ES-I3 (cell line): Measurements from ENCODE around the gene WASHC2C.
A peak's percentile ranks its signal among the peaks of the same experiment; 100 is the strongest.
"Not testable (repeated sequence)": the region's sequence is repeated elsewhere in the genome, so short reads cannot be mapped to it uniquely, and the experiment has no call there.

Experiments used
- H3K36me3 ChIP-seq: 2 replicates; pipeline ENCODE4 v1.6.1; 2013; ENCODE audit warnings: mild to moderate bottlenecking, low read length, control low read depth, moderate library complexity; ENCODE audit not compliant: insufficient read depth
- H3K4me1 ChIP-seq: 2 replicates; pipeline ENCODE4 v1.6.1; 2013; ENCODE audit warnings: mild to moderate bottlenecking, control low read depth, low read length; ENCODE audit not compliant: insufficient read depth
- H3K9ac ChIP-seq: 2 replicates; pipeline ENCODE4 v1.6.1; 2013; ENCODE audit warnings: low read depth, mild to moderate bottlenecking, low read length, moderate library complexity
- H3K9me3 ChIP-seq: 2 replicates; pipeline ENCODE4 v1.6.1; 2013; ENCODE audit warnings: mild to moderate bottlenecking, low read length, moderate library complexity; ENCODE audit not compliant: control insufficient read depth, insufficient read depth

Gene WASHC2C, protein sequence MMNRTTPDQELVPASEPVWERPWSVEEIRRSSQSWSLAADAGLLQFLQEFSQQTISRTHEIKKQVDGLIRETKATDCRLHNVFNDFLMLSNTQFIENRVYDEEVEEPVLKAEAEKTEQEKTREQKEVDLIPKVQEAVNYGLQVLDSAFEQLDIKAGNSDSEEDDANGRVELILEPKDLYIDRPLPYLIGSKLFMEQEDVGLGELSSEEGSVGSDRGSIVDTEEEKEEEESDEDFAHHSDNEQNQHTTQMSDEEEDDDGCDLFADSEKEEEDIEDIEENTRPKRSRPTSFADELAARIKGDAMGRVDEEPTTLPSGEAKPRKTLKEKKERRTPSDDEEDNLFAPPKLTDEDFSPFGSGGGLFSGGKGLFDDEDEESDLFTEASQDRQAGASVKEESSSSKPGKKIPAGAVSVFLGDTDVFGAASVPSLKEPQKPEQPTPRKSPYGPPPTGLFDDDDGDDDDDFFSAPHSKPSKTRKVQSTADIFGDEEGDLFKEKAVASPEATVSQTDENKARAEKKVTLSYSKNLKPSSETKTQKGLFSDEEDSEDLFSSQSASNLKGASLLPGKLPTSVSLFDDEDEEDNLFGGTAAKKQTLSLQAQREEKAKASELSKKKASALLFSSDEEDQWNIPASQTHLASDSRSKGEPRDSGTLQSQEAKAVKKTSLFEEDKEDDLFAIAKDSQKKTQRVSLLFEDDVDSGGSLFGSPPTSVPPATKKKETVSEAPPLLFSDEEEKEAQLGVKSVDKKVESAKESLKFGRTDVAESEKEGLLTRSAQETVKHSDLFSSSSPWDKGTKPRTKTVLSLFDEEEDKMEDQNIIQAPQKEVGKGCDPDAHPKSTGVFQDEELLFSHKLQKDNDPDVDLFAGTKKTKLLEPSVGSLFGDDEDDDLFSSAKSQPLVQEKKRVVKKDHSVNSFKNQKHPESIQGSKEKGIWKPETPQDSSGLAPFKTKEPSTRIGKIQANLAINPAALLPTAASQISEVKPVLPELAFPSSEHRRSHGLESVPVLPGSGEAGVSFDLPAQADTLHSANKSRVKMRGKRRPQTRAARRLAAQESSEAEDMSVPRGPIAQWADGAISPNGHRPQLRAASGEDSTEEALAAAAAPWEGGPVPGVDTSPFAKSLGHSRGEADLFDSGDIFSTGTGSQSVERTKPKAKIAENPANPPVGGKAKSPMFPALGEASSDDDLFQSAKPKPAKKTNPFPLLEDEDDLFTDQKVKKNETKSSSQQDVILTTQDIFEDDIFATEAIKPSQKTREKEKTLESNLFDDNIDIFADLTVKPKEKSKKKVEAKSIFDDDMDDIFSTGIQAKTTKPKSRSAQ (N-terminal part only)

DNA sequence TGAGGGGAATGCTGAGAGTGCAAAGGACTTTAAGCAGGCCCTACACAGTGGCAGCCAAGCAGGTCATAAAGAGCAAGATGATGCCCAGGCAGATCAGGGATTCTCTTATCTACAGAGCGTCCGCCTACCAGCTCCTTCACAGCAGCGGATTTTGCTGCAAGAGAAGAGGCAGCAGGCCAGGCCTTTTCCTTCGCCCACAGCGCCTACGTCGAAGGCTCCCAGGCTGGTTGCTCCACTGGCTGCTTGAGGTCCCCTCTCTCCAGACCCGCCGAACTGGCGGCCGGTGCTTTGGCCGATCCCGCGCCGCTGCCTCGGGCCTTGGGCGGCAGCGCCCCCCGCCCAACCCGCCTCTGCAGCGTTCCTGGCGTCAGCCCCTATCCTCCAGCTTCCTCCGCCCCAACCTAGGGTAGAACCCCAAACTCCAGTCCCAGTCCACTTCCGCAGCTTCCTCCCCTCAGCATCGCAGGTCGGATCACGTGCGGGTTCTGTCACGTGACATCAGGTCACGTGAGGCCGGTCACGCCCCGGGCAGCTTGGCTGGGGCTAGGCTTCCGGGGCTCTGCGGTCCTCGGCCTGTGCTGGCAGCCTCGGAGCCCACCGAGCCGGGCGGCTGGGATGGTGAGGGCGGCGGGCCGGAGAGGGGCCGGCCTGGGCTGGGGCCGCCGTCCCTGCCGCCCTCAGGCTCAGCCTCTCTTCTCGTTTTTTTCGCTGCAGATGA, at the start of gene WASHC2C:
Gene WASHC2C (plus strand): TSS at position 564 of the 718 bp plus-strand sequence. CDS start 52 bp downstream, at position 616.
- not testable (repeated sequence) for H3K4me1 ChIP-seq, H3K9me3 ChIP-seq, H3K36me3 ChIP-seq
- H3K9ac ChIP-seq = peak within 1 kb of the TSS; percentile 72; the same call in 1 of the 2 replicates

DNA sequence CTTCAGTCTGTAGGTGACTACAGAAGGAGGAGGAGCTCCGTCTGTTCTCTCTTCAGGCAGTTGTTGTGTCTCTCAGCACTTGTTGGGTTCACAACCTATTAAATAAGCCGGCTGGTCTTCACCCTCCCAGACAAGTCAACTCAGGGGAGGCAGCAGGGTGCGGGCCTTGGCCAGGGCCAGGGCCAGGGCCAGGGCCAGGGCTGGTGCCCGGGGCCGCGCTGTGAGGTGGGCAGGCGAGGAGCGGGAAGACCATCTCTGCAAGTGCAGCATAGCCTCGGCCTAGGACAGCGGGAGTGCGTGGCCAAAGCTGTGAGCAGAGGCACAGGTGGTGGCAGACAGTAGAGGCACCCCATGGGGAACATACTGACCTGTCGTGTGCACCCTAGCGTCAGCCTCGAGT, 48.6 kb upstream of the WASHC2C start:
- not testable (repeated sequence) for H3K4me1 ChIP-seq, H3K9me3 ChIP-seq, H3K36me3 ChIP-seq, H3K9ac ChIP-seq

DNA sequence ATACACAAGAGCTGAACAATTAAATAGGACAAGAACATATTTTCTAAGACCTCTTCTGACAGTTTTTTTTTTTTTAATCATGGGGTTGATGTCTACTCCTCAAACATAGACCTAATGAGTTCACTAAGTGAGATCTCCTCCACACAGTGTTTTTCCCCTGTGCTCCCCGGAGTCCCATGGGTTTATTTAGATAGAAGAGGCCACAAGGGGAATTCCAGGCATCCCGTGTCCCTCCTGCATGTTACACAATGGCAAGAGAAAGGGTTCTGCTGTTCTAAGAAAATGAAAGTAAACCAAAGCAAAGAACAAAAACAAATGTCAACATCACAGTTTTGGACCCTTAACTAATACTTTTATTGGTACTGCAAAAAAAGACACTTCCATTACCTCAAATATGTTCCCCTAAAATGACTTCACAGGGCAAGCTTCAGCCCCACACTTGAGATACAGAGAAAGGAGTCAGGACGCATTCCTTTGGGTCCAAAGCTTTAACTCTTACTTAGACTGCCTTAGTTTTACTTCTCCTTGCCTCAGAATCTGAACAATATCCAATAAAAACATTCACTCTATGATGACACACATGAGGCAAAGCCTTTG, 16.8 kb upstream of the WASHC2C start:
- not testable (repeated sequence) for H3K9me3 ChIP-seq, H3K4me1 ChIP-seq, H3K9ac ChIP-seq, H3K36me3 ChIP-seq

DNA sequence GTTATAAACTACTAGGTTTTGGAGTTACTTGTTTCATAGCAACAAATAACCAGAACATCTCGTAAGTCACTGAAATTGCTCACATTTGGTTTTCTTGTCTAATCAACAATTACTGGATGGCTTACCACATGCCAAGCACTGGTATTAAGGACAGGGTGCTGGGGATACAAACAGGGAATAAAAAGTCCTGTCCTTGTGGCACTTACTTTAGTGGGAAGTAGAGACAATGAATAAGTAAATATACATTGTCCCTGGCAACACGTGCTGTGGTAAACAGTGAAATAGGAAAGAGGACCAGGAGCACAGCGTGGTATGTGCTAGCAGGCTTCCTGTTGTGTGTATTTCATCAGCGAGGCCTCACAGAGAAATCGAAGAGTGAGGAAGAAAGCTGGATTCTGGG, 15.8 kb upstream of the WASHC2C start:
- not testable (repeated sequence) for H3K9ac ChIP-seq, H3K9me3 ChIP-seq, H3K36me3 ChIP-seq, H3K4me1 ChIP-seq

DNA sequence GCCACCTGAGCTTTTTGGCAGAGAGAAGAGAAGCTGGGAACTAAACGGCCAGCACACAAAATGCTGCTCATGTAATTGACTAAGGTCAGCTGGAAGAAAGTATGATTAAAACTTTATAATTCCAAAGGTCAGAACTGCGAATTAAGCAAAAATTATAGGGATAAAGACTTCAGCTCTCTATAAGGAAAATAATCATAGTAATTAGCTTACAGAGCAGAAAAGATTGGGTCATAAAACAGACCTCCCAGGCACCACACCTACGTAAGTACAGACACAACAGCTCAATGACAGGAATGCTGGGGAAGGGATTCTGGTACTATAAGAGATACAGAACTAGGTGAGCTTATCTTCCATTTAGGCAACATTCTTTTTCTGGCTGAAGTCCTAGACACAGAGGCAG, 10.0 kb upstream of the WASHC2C start:
- H3K36me3 ChIP-seq, H3K4me1 ChIP-seq, H3K9me3 ChIP-seq, H3K9ac ChIP-seq: not testable (repeated sequence)

DNA sequence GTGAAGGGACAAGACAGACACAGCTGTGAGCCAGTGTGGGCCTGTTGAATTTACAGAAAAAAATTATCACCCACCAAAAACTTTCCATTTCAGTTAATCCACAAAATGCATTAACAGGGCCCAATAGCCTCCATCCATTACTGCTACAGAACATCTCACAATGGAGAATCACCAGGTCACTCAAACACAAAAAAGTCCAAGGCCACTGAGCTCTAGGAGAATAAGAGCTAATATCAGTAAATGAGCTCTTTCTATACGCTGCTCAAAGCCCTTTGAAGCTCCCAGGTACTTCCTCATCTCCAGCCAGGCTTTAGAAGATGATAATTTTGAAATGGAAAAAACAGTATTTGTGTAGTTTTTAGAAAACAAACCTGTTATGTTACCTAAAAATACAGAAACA, 9.4 kb upstream of the WASHC2C start:
- not testable (repeated sequence) for H3K36me3 ChIP-seq, H3K4me1 ChIP-seq, H3K9ac ChIP-seq, H3K9me3 ChIP-seq

DNA sequence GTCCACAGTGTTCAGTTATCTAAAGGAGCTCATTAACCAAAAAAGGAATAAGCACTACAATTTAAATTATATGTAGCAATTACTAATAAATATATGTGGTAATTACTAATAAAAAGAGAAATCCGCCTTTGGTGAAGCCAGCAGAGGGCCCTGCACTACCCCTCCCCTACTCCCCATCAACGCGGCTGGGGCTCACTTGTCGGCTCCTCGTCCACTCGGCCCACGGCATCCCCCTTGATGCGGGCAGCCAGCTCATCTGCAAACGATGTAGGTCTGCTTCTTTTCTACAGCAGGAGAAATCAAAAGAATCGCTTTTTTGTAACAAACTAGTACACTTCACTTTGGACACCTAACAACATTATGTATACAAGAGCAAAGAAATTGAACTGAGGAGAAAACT, 5.6 kb upstream of the WASHC2C start:
- not testable (repeated sequence) for H3K36me3 ChIP-seq, H3K9me3 ChIP-seq, H3K9ac ChIP-seq, H3K4me1 ChIP-seq

DNA sequence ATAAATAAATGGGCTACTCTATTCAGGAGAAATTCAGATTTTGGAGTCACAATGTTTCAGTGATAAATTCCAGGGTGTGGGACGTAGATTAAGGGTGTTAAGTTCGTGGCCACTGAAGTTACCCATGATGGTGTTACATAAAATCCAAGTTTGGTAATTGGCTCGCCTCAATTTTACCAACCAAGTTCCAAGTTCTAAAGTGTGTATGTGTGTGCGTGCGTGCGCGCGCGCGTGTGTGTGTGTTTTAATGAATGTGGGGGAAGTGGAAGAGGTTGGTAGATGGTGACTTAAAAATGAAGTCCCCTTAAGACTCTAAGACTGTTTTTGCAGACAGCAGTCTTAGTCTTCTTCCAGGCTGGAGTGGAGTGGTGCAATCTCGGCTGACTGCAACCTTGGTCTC, 3.2 kb upstream of the WASHC2C start:
- H3K36me3 ChIP-seq, H3K9ac ChIP-seq, H3K9me3 ChIP-seq, H3K4me1 ChIP-seq: not testable (repeated sequence)

DNA sequence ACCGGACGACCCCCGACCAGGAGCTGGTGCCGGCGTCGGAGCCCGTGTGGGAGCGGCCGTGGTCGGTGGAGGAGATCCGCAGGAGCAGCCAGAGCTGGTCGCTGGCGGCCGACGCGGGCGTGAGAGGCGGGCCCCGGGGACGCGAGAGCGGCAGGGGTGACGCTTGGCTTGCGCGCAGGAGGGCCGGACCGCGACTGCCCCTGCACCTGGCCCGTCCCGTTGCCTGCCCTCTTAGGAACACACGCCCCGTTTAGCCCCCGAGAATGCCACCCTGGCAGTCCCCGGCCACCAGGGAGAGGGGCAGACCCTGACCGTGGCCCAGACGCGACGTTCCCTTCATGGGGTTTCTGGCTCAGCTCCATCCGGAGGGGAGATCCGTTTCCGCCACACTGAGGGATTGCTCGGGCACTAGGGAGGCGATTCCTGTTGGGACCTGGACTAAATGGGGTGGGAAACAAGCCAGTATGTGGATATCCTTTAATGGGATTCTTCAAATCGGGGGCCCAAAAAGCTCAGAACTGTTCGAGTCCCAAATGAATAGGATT, 427 bp downstream of the WASHC2C start:
- H3K9me3 ChIP-seq, H3K36me3 ChIP-seq, H3K4me1 ChIP-seq: not testable (repeated sequence)
- peak overlapping the region; percentile 72; the same call in 1 of the 2 replicates for H3K9ac ChIP-seq

DNA sequence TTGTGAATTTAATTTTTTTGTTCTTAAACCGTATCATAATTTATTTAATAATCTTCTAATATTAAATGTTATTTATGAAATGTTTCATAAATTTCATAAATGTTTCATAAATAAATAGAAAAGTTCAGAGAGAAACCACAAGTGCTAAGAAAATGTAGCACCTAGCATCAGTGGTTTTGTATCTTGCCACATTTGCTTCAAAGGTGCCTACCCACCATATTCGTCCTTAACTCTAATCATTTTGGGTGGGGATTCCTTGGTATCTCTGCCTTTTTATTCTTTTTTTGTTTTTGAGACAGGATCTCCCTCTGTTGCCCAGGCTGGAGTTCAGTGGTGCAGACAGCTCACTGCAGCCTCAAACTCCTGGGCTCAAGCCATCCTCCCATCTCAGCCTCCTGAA, 7.4 kb downstream of the WASHC2C start:
- H3K36me3 ChIP-seq, H3K4me1 ChIP-seq, H3K9ac ChIP-seq, H3K9me3 ChIP-seq: not testable (repeated sequence)

DNA sequence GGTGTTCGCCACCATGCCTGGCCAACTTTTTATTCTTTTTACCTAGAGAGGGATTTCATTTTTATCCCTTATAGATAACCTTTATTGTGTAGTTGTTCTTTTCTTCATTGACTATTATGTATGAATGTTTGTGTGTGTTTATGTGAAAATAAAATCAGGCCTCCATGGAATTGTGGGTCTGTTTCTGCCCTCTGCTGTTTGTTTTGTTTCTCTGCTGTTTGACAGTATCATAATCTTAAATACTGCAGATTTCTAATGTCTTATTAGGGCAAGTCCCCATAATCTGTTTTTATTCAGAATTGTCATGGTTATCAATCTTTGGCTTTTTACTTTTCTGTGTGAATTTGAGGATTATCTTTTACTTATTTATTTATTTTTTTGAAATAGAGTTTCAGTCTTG, 7.8 kb downstream of the WASHC2C start:
- H3K9me3 ChIP-seq, H3K9ac ChIP-seq, H3K36me3 ChIP-seq, H3K4me1 ChIP-seq: not testable (repeated sequence)

DNA sequence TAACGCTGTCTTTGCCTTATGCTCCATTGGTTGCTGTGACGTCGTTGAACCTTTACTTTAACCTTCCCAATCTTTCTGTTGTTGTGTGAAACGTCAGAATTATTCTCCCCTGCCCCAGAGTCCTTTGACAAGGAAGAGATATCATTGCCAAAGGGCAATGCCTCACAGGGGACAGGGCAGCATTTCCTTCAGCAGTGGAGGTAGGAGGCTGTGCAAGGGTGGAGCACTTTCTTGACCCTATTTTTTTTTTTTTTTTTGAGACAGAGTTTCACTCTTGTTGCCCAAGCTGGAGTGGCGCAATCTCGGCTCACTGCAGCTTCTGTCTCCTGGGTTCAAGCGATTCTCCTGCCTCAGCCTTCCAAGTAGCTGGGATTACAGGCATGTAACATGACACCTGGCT, 14.5 kb downstream of the WASHC2C start:
- H3K36me3 ChIP-seq, H3K9ac ChIP-seq, H3K4me1 ChIP-seq: not testable (repeated sequence)

DNA sequence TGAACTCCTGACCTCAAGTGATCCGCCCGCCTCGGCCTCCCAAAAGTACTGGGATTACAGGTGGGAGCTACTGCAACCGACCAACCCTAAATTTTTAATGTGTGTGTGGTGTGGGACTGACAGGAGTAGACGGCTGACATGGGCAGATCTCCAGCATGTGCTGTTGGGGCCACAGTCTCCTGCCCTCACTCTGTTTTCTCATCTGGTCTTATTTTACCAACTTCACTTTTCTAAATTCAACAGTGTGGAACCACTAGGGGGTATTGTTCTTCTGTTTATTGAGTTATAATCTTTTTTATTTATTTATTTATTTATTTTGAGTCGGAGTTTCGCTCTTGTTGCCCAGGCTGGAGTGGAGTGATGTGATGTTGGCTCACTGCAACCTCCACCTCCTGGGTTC, 14.9 kb downstream of the WASHC2C start:
- not testable (repeated sequence) for H3K9ac ChIP-seq, H3K36me3 ChIP-seq, H3K4me1 ChIP-seq, H3K9me3 ChIP-seq

More for the DNA sequence above, 14.5 kb downstream of the WASHC2C start:
- not testable (repeated sequence) for H3K9me3 ChIP-seq
